Endodermal cell (in vitro differentiated cells): ENCODE measurements around the gene PIK3R4. TPM values are rescaled to one million over a fixed set of nuclear protein-coding genes. Genes with fewer than 3 reads are reported as not detected.
A peak's percentile ranks its signal among the peaks of the same experiment; 100 is the strongest.

Experiments used
- DNase-seq: peaks from one replicate; pipeline ENCODE4 v3.0.0-alpha.2; 2017
- H3K27ac ChIP-seq: 2 replicates; pipeline ENCODE4 v1.5.1; 2013; ENCODE audit warnings: mild to moderate bottlenecking, low read depth, low read length, moderate library complexity
- H3K27me3 ChIP-seq: 2 replicates; pipeline ENCODE4 v1.6.1; 2013; ENCODE audit warnings: mild to moderate bottlenecking, low read length, moderate library complexity; ENCODE audit not compliant: insufficient read depth, control insufficient read depth, poor library complexity, severe bottlenecking
- H3K36me3 ChIP-seq: 2 replicates; pipeline ENCODE4 v1.7.0; 2013; ENCODE audit warnings: mild to moderate bottlenecking, low read length, moderate library complexity; ENCODE audit not compliant: control insufficient read depth, insufficient read depth
- H3K4me1 ChIP-seq: one replicate; pipeline ENCODE4 v1.7.0; 2013; ENCODE audit warnings: low read length; ENCODE audit not compliant: control insufficient read depth, insufficient read depth
- H3K4me3 ChIP-seq: 2 replicates; pipeline ENCODE4 v1.5.1; 2013; ENCODE audit warnings: mild to moderate bottlenecking, low read length, moderate library complexity
- H3K9ac ChIP-seq: 2 replicates; pipeline ENCODE4 v1.6.1; 2013; ENCODE audit warnings: mild to moderate bottlenecking, low read length, moderate library complexity; ENCODE audit not compliant: poor library complexity, severe bottlenecking; ENCODE audit errors: extremely low read depth
- H3K9me3 ChIP-seq: 2 replicates; pipeline ENCODE4 v1.6.1; 2013; ENCODE audit warnings: mild to moderate bottlenecking, low read length, moderate library complexity; ENCODE audit not compliant: control insufficient read depth
- H3K27ac Mint-ChIP-seq: 2 replicates; pipeline ENCODE4 v1.8.0; 2020; ENCODE audit warnings: mixed read lengths
- H3K27me3 Mint-ChIP-seq: 2 replicates; pipeline ENCODE4 v1.8.0; 2021; ENCODE audit warnings: mild to moderate bottlenecking, mixed read lengths; ENCODE audit not compliant: insufficient read depth
- H3K36me3 Mint-ChIP-seq: 2 replicates; pipeline ENCODE4 v1.8.0; 2020; ENCODE audit warnings: low read depth, mixed read lengths
- H3K4me1 Mint-ChIP-seq: 2 replicates; pipeline ENCODE4 v1.8.0; 2020; ENCODE audit warnings: mixed read lengths
- H3K4me3 Mint-ChIP-seq: 2 replicates; pipeline ENCODE4 v1.8.0; 2020; ENCODE audit warnings: mild to moderate bottlenecking, moderate library complexity, mixed read lengths
- H3K9me3 Mint-ChIP-seq: 2 replicates; pipeline ENCODE4 v1.8.0; 2020; ENCODE audit warnings: mild to moderate bottlenecking, mixed read lengths
- WGBS, 2 experiments: methylation state at CpG; one replicate each; pipeline versions ENCODE4 v1.1.5 to v1.1.7; 2013; ENCODE audit warnings: missing lambda C conversion rate in 2 of 2, mixed read lengths in 1 of 2; ENCODE audit not compliant: insufficient coverage in 1 of 2, insufficient read length in 1 of 2; 5-methylcytosine and 5-hydroxymethylcytosine counted together
- long read RNA-seq, 4 experiments: library from polyadenylated mRNA in 2 of 4; library from RNA in 1 of 4; library from capped mRNA in 1 of 4; stranded (forward) in 3 of 4; unstranded in 1 of 4; transcript quantifications; one replicate each; pipeline ENCODE4 v2.0.0, GENCODE V29; 2020 to 2021; ENCODE audit warnings: inconsistent platforms in 1 of 4
- polyA plus RNA-seq, 2 experiments: library from polyadenylated mRNA; stranded (reverse); fragments of 50-300 nt; gene quantifications; one replicate each; pipeline ENCODE4 v1.2.3, GENCODE V29; 2013
- total RNA-seq, 2 donors: library from RNA; stranded (reverse); fragmentation: NEBNext Ultra II Directional in 1 of 2; extraction: Animal tissue kit (Norgen Biotek cat#: 25700) in 1 of 2; gene quantifications; 2 replicates in 1 of 2; 3 replicates in 1 of 2; pipeline ENCODE4 v1.2.1, GENCODE V29; 2021
- TF ChIP-seq, protein P1 (sequence below): fragments of 200-600 bp; sonication (generic); conservative IDR thresholded peaks from 2 replicates; pipeline ENCODE4 v1.5.0; 2021; ENCODE audit warnings: antibody characterized with exemption, mild to moderate bottlenecking

PIK3R4 gene
- total RNA-seq = 10 to 100 TPM; 40.3 to 41.2 TPM
- 28.8 TPM for polyA plus RNA-seq (2013, experiment 1 of 2)
- 32.7 TPM for polyA plus RNA-seq (2013, experiment 2 of 2)
- long read RNA-seq, experiment 1, full-length matches to known transcripts = 3 of 14 reads
- long read RNA-seq, experiment 1, partial matches to known transcripts = 7 of 14 reads
- long read RNA-seq, experiment 1, other reads (novel, unspliced or antisense) = 4 of 14 reads
- long read RNA-seq, experiment 2, full-length matches to known transcripts = 59 of 77 reads
- long read RNA-seq, experiment 2, partial matches to known transcripts = 14 of 77 reads
- long read RNA-seq, experiment 2, other reads (novel, unspliced or antisense) = 4 of 77 reads
- long read RNA-seq, experiment 3, full-length matches to known transcripts = 21 of 34 reads
- long read RNA-seq, experiment 3, partial matches to known transcripts = 13 of 34 reads
- long read RNA-seq, experiment 3, other reads (novel, unspliced or antisense) = 0 of 34 reads
- long read RNA-seq, experiment 4 = 0 reads

DNA sequence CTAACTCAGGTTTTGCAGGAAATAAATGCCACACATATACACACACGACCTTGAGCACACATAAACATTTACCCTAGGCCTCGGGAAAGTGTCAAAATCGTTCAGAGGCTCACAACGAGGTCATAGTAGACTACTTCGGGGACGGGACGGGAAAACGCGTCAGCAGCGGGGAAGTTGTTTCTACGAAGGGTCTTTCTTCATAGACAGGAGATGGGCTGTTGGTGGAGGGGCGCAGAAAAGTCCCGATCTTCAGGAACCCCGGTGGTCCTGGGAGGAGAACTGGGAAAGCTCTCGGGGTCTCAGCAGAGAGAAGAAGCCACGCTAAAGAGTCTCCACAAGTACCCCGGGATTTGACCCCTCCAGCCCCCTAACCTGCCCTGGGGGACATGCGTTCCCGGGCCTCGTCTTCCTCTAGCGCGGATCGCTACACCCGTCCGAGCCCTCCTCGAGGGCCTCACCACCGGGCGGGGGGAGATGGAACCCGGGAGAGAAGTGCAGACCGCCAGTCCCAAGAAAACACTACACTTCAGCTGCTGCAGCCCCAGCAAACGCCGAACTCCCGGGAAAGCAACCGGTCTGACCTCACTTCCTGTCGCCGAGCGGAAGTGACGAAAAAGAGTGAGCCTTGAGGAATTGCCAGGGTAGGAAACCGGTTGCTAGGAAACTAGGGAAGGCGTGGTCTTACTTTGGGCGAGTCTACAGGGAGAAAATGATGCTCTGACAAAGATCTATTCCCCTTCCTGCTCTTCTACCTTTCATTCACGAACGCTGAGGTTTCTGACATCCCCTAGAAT lies at the start of gene PIK3R4:
Gene PIK3R4, minus strand, starts transcription at position 584 of the 794 bp plus-strand sequence. CDS start 1,611 bp downstream, outside the sequence.
- Mint-ChIP-seq H3K27ac (peak within 1 kb of the TSS; percentile 99), H3K27me3 (no peaks in the 10 kb centered on the region), H3K9me3 (no peaks in the 10 kb centered on the region), H3K4me1 (peaks cover 23% of the 10 kb centered on the region), H3K4me3 (peak within 1 kb of the TSS; percentile 89), H3K36me3 (peaks cover 20% of the 10 kb centered on the region)
- TF ChIP-seq, protein P1, sequence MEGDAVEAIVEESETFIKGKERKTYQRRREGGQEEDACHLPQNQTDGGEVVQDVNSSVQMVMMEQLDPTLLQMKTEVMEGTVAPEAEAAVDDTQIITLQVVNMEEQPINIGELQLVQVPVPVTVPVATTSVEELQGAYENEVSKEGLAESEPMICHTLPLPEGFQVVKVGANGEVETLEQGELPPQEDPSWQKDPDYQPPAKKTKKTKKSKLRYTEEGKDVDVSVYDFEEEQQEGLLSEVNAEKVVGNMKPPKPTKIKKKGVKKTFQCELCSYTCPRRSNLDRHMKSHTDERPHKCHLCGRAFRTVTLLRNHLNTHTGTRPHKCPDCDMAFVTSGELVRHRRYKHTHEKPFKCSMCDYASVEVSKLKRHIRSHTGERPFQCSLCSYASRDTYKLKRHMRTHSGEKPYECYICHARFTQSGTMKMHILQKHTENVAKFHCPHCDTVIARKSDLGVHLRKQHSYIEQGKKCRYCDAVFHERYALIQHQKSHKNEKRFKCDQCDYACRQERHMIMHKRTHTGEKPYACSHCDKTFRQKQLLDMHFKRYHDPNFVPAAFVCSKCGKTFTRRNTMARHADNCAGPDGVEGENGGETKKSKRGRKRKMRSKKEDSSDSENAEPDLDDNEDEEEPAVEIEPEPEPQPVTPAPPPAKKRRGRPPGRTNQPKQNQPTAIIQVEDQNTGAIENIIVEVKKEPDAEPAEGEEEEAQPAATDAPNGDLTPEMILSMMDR = no peak
- peaks cover 15% of the 10 kb centered on the region for H3K27me3 ChIP-seq
- H3K4me3 ChIP-seq = peak within 1 kb of the TSS; percentile 86
- peak within 1 kb of the TSS; percentile 76 for H3K27ac ChIP-seq
- peak; percentile 98 for DNase-seq
- peaks cover 26% of the 10 kb centered on the region for H3K36me3 ChIP-seq
- H3K4me1 ChIP-seq = no peaks in the 10 kb centered on the region
- no peaks in the 10 kb centered on the region for H3K9me3 ChIP-seq
- 0% methylated on average over 14 to 43 of the region's 43 CpGs for WGBS, 2 experiments
- peak within 1 kb of the TSS; percentile 84 for H3K9ac ChIP-seq

- Histone ChIP-seq H3K9me3 (no peaks in the 10 kb centered on the region), H3K27ac (no peak overlapping the region), H3K4me1 (peaks cover 8% of the 10 kb centered on the region), H3K27me3 (no peaks in the 10 kb centered on the region), H3K36me3 (no peaks in the 10 kb centered on the region), H3K9ac (no peak overlapping the region), H3K4me3 (no peak overlapping the region)
- TF ChIP-seq, protein P1 = no peak
- Mint-ChIP-seq H3K4me3 (no peak overlapping the region), H3K27ac (no peak overlapping the region), H3K36me3 (no peaks in the 10 kb centered on the region), H3K4me1 (peaks cover 18% of the 10 kb centered on the region), H3K9me3 (no peaks in the 10 kb centered on the region), H3K27me3 (no peaks in the 10 kb centered on the region)
- DNase-seq = no peak
- 75 to 95% methylated on average over 1 of the region's 1 CpG for WGBS, 2 experiments
Measured at GRCh38 chr3:130795396-130795795, 48.8 kb upstream of the PIK3R4 start.

- Mint-ChIP-seq H3K27me3 (no peaks in the 10 kb centered on the region), H3K36me3 (no peaks in the 10 kb centered on the region), H3K9me3 (no peaks in the 10 kb centered on the region), H3K27ac (no peak overlapping the region), H3K4me3 (no peak overlapping the region), H3K4me1 (peaks cover 46% of the 10 kb centered on the region)
- Histone ChIP-seq H3K4me3 (no peak overlapping the region), H3K27ac (no peak overlapping the region), H3K9me3 (no peaks in the 10 kb centered on the region), H3K27me3 (no peaks in the 10 kb centered on the region), H3K9ac (no peak overlapping the region), H3K4me1 (peaks cover 15% of the 10 kb centered on the region), H3K36me3 (no peaks in the 10 kb centered on the region)
- no peak for DNase-seq
- 97 to 100% methylated on average over 1 to 2 of the region's 2 CpGs for WGBS, 2 experiments
- TF ChIP-seq, protein P1 = no peak
Measured at GRCh38 chr3:130792246-130792645, 45.6 kb upstream of the PIK3R4 start.
